ENCODE measurements around the gene APOM.

The APOM gene

GRCh38 chr6:31658158-31658688 is 2.5 kb downstream of the APOM start:
- DNase-seq (ENCODE audit: low spot score): no peak

GRCh38 chr6:31658983-31659648 is 3.4 kb downstream of the APOM start:
- no peak for DNase-seq (ENCODE audit: low spot score)

DNA sequence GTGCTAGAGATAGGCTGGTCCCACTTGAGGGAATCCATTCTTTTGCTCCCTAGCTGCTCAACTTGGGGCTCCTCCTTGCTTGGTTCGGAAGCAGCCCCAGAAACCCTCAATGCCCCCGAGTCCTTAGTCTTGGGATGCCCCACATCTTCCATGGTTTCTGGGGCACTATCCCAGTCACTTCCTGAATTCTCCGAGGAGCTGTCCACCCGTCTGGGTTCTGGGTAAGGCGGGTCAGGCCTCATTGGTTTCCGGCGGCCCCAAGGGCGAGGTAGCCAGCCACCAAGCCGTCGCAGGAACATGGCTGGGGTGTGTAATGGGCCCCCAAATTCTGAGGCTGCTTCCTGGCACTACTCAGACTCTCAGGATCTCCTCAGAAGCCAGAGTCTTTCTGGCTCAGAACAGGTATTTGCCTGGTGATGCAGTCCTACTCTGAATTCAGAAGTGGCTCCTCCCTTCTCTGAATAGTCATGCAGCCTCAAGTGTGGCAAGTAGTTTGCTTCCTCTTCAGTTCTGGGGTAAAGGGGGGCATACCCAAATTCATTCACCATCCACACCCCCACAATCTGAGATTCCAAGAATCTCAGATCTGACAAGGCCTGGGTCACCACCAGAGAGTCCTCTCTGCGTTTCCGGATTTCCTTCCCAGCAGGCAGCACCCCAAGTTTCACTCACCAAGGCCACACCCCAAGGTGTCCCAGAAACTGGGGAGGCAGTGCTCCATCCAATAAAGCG is 4.1 kb downstream of the APOM start:
- DNase-seq (ENCODE audit: low spot score): peak; percentile 28

DNA sequence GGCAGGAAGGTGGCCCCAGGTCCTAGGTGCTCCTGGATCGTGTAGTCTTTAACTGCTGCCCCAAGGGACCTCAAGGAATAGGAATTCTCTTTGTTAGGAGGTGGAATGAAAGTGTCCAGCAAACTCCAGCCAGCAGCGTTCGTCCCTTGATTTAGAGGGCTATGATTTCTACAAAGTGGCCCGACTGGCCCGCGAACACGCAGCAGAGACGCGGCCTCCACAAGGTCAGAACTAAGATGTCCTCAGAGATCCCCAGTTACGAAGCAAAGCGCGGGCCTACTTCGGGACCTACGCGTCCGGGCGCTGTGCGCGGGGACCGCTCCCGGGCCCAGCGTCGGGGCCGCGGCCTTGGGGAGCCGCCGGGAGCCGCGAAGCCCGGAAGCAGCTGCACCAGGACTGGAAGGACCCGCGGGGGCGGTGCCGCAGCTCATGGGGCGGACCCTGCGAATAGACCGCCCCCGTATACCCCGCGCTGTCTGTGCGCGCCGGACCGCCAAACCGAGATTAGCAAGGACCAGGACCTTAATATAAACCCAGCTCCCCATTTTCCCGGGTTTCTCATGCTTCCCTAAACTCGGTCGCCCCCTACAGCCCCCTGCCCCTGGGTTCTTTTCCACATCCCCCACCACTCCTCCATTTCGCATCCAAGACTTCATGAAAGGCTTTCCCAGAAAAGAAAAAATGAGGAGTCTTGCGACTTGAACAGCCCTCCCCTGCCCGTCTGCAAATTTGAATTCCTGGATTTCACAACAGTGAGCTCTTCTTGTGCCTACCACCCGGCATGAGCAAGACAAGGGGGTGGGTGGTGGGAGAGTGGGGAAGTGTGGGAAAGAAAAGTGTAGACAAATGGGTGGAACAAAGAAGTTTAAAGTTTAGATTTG is 4.9 kb downstream of the APOM start, which contains the start of gene C6orf47:
TSS of gene C6orf47 (minus strand) at position 398 of the 881 bp plus-strand sequence. CDS start 831 bp downstream, outside the sequence.
- peak; percentile 74 for DNase-seq (ENCODE audit: low spot score)

- DNase-seq (ENCODE audit: low spot score): no peak
These were observed 5.8 kb downstream of the APOM start for GRCh38 chr6:31661262-31662123.

GRCh38 chr6:31662124-31662723 is 6.5 kb downstream of the APOM start:
- no peak for DNase-seq (ENCODE audit: low spot score)

GRCh38 chr6:31663126-31663960 is 7.6 kb downstream of the APOM start:
- no peak for DNase-seq (ENCODE audit: low spot score)

DNA sequence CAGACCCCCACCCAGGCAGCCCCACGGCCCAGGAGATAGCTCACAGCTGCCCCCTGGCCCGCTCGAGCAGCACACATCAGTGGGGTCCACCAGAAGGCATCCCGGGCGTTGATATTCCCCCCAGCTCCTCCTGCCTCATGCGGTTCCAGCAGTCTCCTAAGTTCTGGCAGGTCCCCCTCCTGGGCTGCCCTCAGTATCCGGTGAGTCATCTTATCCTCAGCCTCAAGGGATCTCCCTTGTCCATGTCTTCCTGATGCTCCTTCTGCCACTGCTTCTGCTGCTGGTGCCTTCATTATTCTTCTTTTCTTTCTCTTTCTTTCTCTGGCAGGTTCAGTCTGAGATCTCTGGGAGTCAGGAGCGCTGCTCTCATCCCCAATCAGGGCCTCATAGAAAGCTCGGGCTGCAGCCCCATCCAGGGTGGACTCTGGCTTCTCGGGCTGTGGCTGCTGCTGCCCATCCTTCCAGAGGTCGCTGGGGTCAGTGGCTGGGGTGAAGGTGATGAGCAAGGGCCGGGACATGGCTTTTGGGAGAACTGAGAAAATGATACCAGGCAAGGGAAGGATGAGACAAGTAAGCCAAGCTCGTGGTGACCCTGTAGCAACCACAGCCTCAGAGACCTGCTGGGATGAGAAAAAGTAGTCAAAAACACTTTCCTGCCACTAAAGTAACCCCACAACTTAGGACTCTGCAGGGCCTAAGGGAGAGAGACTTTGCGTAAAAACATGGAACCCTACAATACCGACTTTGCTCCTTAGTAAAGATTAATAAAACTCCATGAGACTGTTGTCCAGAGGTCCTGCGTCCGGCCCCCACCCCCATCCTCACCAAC is 8.5 kb downstream of the APOM start:
- DNase-seq (ENCODE audit: low spot score): no peak

GRCh38 chr6:31664790-31665500 is 9.3 kb downstream of the APOM start, which contains the start of gene GPANK1:
GPANK1 (minus strand) TSS chr6:31664997; CDS start chr6:31664478, 519 bp downstream.
- DNase-seq (ENCODE audit: low spot score): peak; percentile 90

- DNase-seq (ENCODE audit: low spot score): peak; percentile 98
These were observed 10.0 kb downstream of the APOM start, which contains the start of gene CSNK2B for GRCh38 chr6:31665501-31666336. CSNK2B (plus strand) TSS chr6:31666080; CDS start chr6:31666832, 752 bp downstream.

GRCh38 chr6:31666337-31666965 is 10.8 kb downstream of the APOM start:
- no peak for DNase-seq (ENCODE audit: low spot score)

GRCh38 chr6:31669676-31670075 is 14.0 kb downstream of the APOM start, which contains the start of gene LY6G5B:
LY6G5B (plus strand) TSS chr6:31669976; CDS start chr6:31670951, 975 bp downstream.
- no peak for DNase-seq (ENCODE audit: low spot score)

DNA sequence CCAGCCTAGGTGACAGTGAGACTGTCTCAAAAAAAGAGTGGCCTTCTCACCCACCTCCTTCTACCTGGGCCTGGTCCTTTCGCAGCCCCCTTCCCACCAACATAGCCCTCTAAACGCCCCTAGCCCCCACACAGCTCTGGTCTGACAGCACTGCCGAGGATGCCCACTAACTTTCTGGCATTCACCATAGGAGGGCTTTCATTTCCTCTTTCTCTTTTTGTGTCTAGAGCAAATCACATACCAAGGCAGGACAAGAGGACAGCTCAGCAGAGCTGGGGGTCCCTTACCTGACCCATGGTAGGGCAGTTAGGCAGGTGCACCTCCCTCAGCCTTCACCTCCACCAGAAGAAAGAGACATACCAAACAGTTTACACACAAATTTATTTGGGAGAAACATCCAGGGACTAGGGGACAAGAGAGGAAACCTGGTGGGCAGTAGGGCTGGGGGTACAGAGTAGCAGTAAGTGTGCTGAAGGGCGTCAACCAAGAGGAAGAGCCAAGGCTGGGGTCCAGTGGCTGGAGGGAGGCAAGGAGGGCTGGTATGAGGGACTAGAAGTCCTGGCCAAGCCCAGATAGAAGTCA is 20.7 kb downstream of the APOM start:
- DNase-seq (ENCODE audit: low spot score): no peak

DNA sequence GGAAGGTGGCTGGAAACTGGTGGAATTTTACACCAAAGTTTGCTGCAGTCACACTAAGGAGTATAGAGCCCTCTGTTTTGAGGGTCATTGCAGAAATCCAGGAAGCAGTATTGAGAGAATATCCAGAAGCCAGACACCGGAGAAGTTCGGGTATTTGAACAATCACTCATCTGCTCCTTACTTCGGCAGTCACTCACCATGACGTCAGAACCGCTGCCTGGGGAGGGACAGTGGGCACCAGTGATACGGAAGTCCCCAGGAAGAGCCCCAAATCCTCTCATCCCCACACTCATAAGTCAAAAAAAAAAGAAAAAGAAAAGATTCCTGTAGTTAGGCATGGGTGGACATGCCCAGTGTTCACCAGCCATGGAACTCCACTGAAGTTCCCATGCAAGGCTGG is 21.2 kb downstream of the APOM start:
- DNase-seq (ENCODE audit: low spot score): no peak

DNA sequence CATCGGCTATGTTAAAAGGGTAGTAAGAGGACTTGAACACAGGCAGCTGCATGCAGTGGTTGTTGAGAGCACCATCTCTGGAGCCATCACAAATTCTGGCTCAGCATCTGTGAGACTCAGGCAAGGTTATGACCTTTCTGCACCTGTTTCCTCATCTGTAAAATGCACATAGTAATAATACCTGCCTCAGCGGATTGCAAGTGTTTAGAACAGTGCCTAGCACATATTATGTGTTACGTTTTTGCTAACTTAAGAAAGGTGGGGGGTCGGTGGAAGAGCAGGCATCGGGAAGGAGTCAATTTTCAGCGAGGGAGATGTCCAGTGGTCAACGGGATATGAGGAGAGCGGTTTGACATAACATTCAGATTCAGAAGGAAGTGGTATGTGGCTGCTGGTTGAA is 22.3 kb downstream of the APOM start:
- DNase-seq (ENCODE audit: low spot score): no peak

Measured in CD4-positive, alpha-beta T cell treated with Interleukin-6 at 100 ng/mL for 8 hours (primary cell).